Stomach (tissue), 9 donors: Measurements from ENCODE around the gene WNT4. TPM values are rescaled to one million over a fixed set of nuclear protein-coding genes. Genes with fewer than 3 reads are reported as not detected.
A peak's percentile ranks its signal among the peaks of the same experiment; 100 is the strongest.

Experiments used
- DNase-seq, 2 donors: peaks; one replicate each; pipeline versions ENCODE4 v3.0.0 to v3.0.0-alpha.2; 2013 to 2019
- H3K27ac ChIP-seq, 5 donors: fragments of 200-600 bp in 4 of 5; sonication (generic) in 4 of 5; one replicate each; pipeline ENCODE4 v1.5.1; 2013 to 2019; ENCODE audit warnings: mild to moderate bottlenecking in 1 of 5, moderate library complexity in 1 of 5
- H3K27me3 ChIP-seq, 3 donors: fragments of 200-600 bp; sonication (generic); one replicate each; pipeline ENCODE4 v1.5.1; 2017 to 2019; ENCODE audit warnings: mixed run types in 1 of 3
- H3K36me3 ChIP-seq, 4 donors: fragments of 200-600 bp; sonication (generic); 1 replicate in 3 of 4; 2 replicates in 1 of 4; pipeline ENCODE4 v1.5.1; 2016 to 2019
- H3K4me1 ChIP-seq, 4 donors: fragments of 200-600 bp; sonication (generic); one replicate each; pipeline ENCODE4 v1.5.1; 2016 to 2019
- H3K4me3 ChIP-seq, 4 donors: fragments of 200-600 bp; sonication (generic) in 3 of 4; one replicate each; pipeline ENCODE4 v1.5.1; 2016 to 2019; ENCODE audit warnings: mild to moderate bottlenecking in 1 of 4
- H3K9me3 ChIP-seq, 4 donors: fragments of 200-600 bp; sonication (generic); one replicate each; pipeline ENCODE4 v1.5.1; 2016 to 2019
- EP300 ChIP-seq: sonication (generic); formaldehyde crosslinking; IDR thresholded peaks from one replicate; pipeline ENCODE4 v1.6.1; 2017; ENCODE audit warnings: antibody characterized with exemption
- POLR2A ChIP-seq, 4 donors: fragments of 450-650 bp; IDR thresholded peaks; one replicate each; pipeline ENCODE4 v1.6.1; 2016; ENCODE audit warnings: antibody characterized with exemption in 4 of 4, control low read depth in 2 of 4, mild to moderate bottlenecking in 1 of 4, moderate library complexity in 1 of 4
- POLR2AphosphoS5 ChIP-seq, 3 donors: sonication (generic); formaldehyde crosslinking; IDR thresholded peaks; one replicate each; pipeline ENCODE4 v1.6.1; 2016; ENCODE audit warnings: antibody characterized with exemption in 3 of 3
- WGBS, 5 donors: extraction: QIAGEN DNeasy Blood & Tissue Kit in 3 of 5; methylation state at CpG; one replicate each; pipeline versions ENCODE4 v1.1.5 to v1.1.7; 2013 to 2018; 5-methylcytosine and 5-hydroxymethylcytosine counted together
- intact Hi-C: fragments of 100-400 bp; cut with DNase I; formaldehyde crosslinking; loops from one replicate; pipeline ENCODE4 v1.15.1; 2023; ENCODE audit warnings: low total_unique reads
- polyA plus RNA-seq, 3 donors: library from polyadenylated mRNA; stranded (reverse); fragments of 200-250 nt; gene quantifications; one replicate each; pipeline ENCODE4 v1.2.3, GENCODE V29; 2013
- total RNA-seq, 5 donors: library from RNA; depleted of rRNA; stranded (reverse); fragments of >200 nt; gene quantifications; one replicate each; pipeline versions ENCODE4 v1.1.0 to v1.2.3, GENCODE V29; 2014 to 2016
- TF ChIP-seq, protein P1 (sequence below), 7 experiments: fragments of 450-650 bp in 4 of 7; fragments of 200-600 bp in 3 of 7; sonication (generic) in 3 of 7; IDR thresholded peaks; one replicate each; pipeline ENCODE4 v1.5.1; 2016 to 2019; ENCODE audit warnings: antibody characterized with exemption in 7 of 7, control low read depth in 2 of 7, mild to moderate bottlenecking in 1 of 7
- donor health status: healthy with polysubstance abuse.
- donor health status: Bipolar disorder and iron deficiency.
- donor health status: healthy.

WNT4 gene
- total and polyA plus RNA-seq, 8 donors: 0.58 to 10.0 (median 4.5) TPM

GRCh38 chr1:22076346-22076745, 66.6 kb downstream of the WNT4 start:
- peaks cover 59 to 98% (median 79%) of the 10 kb centered on the region in 4 donors for H3K4me1 ChIP-seq
- peak overlapping the region in 2 of 5 donors; percentile 47 to 52 for H3K27ac ChIP-seq
- no peak for TF ChIP-seq POLR2AphosphoS5 (IDR thresholded peaks at IDR 0.05)
- no peak for TF ChIP-seq POLR2A (IDR thresholded peaks at IDR 0.05)
- TF ChIP-seq, protein P1, sequence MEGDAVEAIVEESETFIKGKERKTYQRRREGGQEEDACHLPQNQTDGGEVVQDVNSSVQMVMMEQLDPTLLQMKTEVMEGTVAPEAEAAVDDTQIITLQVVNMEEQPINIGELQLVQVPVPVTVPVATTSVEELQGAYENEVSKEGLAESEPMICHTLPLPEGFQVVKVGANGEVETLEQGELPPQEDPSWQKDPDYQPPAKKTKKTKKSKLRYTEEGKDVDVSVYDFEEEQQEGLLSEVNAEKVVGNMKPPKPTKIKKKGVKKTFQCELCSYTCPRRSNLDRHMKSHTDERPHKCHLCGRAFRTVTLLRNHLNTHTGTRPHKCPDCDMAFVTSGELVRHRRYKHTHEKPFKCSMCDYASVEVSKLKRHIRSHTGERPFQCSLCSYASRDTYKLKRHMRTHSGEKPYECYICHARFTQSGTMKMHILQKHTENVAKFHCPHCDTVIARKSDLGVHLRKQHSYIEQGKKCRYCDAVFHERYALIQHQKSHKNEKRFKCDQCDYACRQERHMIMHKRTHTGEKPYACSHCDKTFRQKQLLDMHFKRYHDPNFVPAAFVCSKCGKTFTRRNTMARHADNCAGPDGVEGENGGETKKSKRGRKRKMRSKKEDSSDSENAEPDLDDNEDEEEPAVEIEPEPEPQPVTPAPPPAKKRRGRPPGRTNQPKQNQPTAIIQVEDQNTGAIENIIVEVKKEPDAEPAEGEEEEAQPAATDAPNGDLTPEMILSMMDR (IDR thresholded peaks at IDR 0.05): no peak
- no peak for TF ChIP-seq EP300
- H3K36me3 ChIP-seq: peaks cover 0 to 43% (median 36%) of the 10 kb centered on the region in 4 donors
- DNase-seq: no peak
- H3K4me3 ChIP-seq: no peak overlapping the region
- H3K27me3 ChIP-seq: no peaks in the 10 kb centered on the region
- intact Hi-C loops: no loop called here
- H3K9me3 ChIP-seq: no peaks in the 10 kb centered on the region
- WGBS, 5 donors: 70 to 87% (median 85%) methylated on average over 3 of the region's 3 CpGs

DNA sequence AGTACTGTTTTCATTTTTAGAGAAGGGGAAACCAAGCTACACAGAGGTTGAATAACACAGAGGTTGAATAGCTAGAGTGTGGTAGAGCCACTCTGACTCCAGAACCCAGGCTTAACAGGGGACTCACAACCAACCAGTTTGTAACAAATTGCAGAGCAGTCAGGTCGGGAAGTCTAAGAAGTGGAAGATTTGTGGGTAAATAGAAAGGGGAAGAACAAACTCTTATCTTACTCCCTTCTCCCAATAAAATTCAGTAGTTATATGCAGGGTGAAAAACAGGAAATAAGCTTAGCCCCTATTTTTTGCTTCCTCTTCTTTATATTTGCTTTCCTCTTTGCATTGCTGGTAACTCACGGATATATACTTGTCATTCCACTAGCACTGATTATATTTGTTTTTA, 67.2 kb downstream of the WNT4 start:
- no peaks in the 10 kb centered on the region for H3K9me3 ChIP-seq
- no peak for DNase-seq
- H3K27ac ChIP-seq: peak overlapping the region in 2 of 5 donors; percentile 47 to 52
- 12 to 36% (median 28%) methylated on average over 2 of the region's 2 CpGs for WGBS, 5 donors
- H3K27me3 ChIP-seq: no peaks in the 10 kb centered on the region
- TF ChIP-seq EP300 (no peak), POLR2A (IDR thresholded peaks at IDR 0.05) (no peak), POLR2AphosphoS5 (IDR thresholded peaks at IDR 0.05) (no peak)
- TF ChIP-seq, protein P1 (IDR thresholded peaks at IDR 0.05): no peak
- intact Hi-C loops: no loop called here
- H3K36me3 ChIP-seq: peaks cover 0 to 41% (median 30%) of the 10 kb centered on the region in 4 donors
- H3K4me3 ChIP-seq: peak overlapping the region in 1 of 4 donors; percentile 4
- peaks cover 59 to 98% (median 78%) of the 10 kb centered on the region in 4 donors for H3K4me1 ChIP-seq

DNA sequence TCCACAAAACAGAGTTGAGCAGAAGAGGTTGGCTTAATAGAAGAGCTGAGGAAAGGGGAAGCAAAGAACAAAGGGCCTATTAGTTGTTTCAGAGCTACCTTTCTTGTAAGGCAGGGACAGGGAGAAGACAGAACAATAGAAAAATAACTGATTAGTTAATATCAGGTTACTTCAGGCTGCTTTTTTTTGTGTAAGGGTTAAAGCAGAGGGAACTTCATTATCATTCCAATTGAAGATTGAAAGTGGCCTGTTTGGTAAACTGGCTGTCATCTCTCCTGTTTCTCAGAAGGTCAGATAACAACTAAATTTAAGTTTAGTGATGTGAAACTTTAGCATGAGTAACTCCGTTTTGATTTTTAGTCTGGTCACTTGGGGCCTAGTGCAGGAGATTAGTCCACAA, 68.1 kb downstream of the WNT4 start:
- peak overlapping the region in 1 of 5 donors; percentile 52 for H3K27ac ChIP-seq
- no peaks in the 10 kb centered on the region for H3K27me3 ChIP-seq
- TF ChIP-seq POLR2A (IDR thresholded peaks at IDR 0.05): no peak
- TF ChIP-seq EP300: no peak
- no peak for TF ChIP-seq POLR2AphosphoS5 (IDR thresholded peaks at IDR 0.05)
- TF ChIP-seq, protein P1 (IDR thresholded peaks at IDR 0.05): no peak
- DNase-seq: no peak
- 6 to 20% (median 10%) methylated on average over 1 of the region's 1 CpG for WGBS, 5 donors
- H3K9me3 ChIP-seq: no peaks in the 10 kb centered on the region
- H3K4me1 ChIP-seq: peaks cover 63 to 97% (median 80%) of the 10 kb centered on the region in 4 donors
- H3K4me3 ChIP-seq: peak overlapping the region in 1 of 4 donors; percentile 4
- peaks cover 0 to 32% (median 21%) of the 10 kb centered on the region in 4 donors for H3K36me3 ChIP-seq
- intact Hi-C loops: no loop called here

- Histone ChIP-seq H3K9me3 (no peaks in the 10 kb centered on the region), H3K36me3 (peaks cover 0 to 11% (median 8%) of the 10 kb centered on the region in 4 donors), H3K27ac (no peak overlapping the region), H3K4me3 (no peak overlapping the region), H3K4me1 (peaks cover 86 to 100% (median 96%) of the 10 kb centered on the region in 4 donors), H3K27me3 (no peaks in the 10 kb centered on the region)
- TF ChIP-seq, protein P1 (IDR thresholded peaks at IDR 0.05): no peak
- TF ChIP-seq POLR2AphosphoS5 (IDR thresholded peaks at IDR 0.05) (no peak), POLR2A (IDR thresholded peaks at IDR 0.05) (no peak), EP300 (no peak)
- DNase-seq: no peak
- intact Hi-C loops: no loop called here
- 62 to 73% (median 69%) methylated on average over 2 of the region's 2 CpGs for WGBS, 5 donors
Observed at GRCh38 chr1:22071511-22071910, 71.4 kb downstream of the WNT4 start.

Other genes starting within 250 kb of the WNT4 start
- 100 to 1,000 TPM in 4 of 5 donors, 10 to 100 TPM in 1; 88.7 to 504 (median 186) TPM for gene HSPG2, start 205.8 kb downstream of the WNT4 start, total RNA-seq
- gene HSPG2, start 205.8 kb downstream of the WNT4 start, polyA plus RNA-seq: 10 to 100 TPM; 21.7 to 98.5 (median 62.1) TPM
- 10 to 100 TPM in 1 of 5 donors, not detected in 4; 84.3 TPM for gene CELA3B, start 166.1 kb downstream of the WNT4 start, total RNA-seq
- 10 to 100 TPM in 2 of 3 donors, 1 to 10 TPM in 1; 6.1 to 37.8 (median 18.6) TPM for gene CELA3B, start 166.1 kb downstream of the WNT4 start, polyA plus RNA-seq
- gene CELA3A, start 141.4 kb downstream of the WNT4 start, total RNA-seq: 10 to 100 TPM in 1 of 5 donors, 1 to 10 TPM in 1, not detected in 3; 3.6 to 17.2 TPM
- 10 to 100 TPM in 2 of 3 donors, 1 to 10 TPM in 1; 7.0 to 62.9 (median 53.2) TPM for gene CELA3A, start 141.4 kb downstream of the WNT4 start, polyA plus RNA-seq
- 100 to 1,000 TPM in 2 of 5 donors, 10 to 100 TPM in 3; 72.4 to 425 (median 80.8) TPM for gene CDC42, start 90.4 kb downstream of the WNT4 start, total RNA-seq
- gene CDC42, start 90.4 kb downstream of the WNT4 start, polyA plus RNA-seq: 100 to 1,000 TPM in 2 of 3 donors, 10 to 100 TPM in 1; 91.8 to 242 (median 179) TPM